Measurements from ENCODE around the gene KRT9. TPM values are rescaled to one million over a fixed set of nuclear protein-coding genes. Genes with fewer than 3 reads are reported as not detected.
A peak's percentile ranks its signal among the peaks of the same experiment; 100 is the strongest.

KRT9 gene
- total and polyA plus RNA-seq, 9 of the 15 experiments (the other 6 are each of a cell fraction or from before 2014, with no cell fraction given): 0.03 TPM; not detected in 8

DNA sequence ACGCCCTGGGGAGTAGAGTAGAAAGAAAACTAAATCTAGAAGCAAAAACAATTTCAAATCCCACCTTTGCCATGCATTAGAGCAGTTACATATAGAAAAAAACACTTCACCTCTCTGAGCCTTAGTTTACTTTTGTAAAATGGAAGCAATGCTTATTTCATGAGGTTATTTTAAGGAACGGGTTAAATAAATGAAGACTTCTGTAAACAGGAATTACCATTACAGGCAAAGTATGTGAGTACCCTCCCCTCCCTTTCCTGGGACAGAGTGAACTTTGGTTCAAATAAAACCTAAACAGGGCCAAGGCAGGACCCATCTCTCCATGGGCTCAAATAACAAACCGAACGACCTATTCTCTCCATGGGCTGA, 48.6 kb downstream of the KRT9 start:
- Histone ChIP-seq H2AFZ (ENCODE audit: low read depth, low read length) (no peak overlapping the region), H3K4me2 (ENCODE audit: insufficient read depth, low read length) (no peak overlapping the region), H3K36me3 (ENCODE audit: control insufficient read depth, insufficient read depth, low read length) (peaks cover 33% of the 10 kb centered on the region; the same call in 1 of the 3 replicates), H4K20me1 (replicated peaks; ENCODE audit: control insufficient read depth, insufficient read depth, low read length) (no peaks in the 10 kb centered on the region; the same call in 1 of the 2 replicates), H3K27me3 (ENCODE audit: control insufficient read depth in 2 of 2, insufficient read depth in 2 of 2, low read length in 2 of 2) (no peaks in the 10 kb centered on the region), H3K79me2 (ENCODE audit: control insufficient read depth, insufficient read depth, low read length) (peaks cover 25% of the 10 kb centered on the region), H3K9me3 (replicated peaks; ENCODE audit: control insufficient read depth, insufficient read depth, low read depth, low read length) (no peaks in the 10 kb centered on the region), H3K9ac (ENCODE audit: insufficient read depth in 1 of 2, low read depth in 2 of 2, low read length in 2 of 2) (no peak overlapping the region), H3K27ac (ENCODE audit: extremely low read depth, low read depth, low read length) (no peak overlapping the region), H3K4me3 (no peak overlapping the region), H3K4me1 (replicated peaks in 1 of 2; ENCODE audit: control insufficient read depth in 2 of 2, insufficient read depth in 2 of 2, low read length in 2 of 2) (peaks cover 36 to 79% of the 10 kb centered on the region in 2 experiments), H3K9me1 (ENCODE audit: control insufficient read depth, insufficient read depth, low read length) (no peaks in the 10 kb centered on the region)
- peak; percentile 26 for FAIRE-seq
- in situ Hi-C loops (cut with MboI) (no loop called here), intact Hi-C loops (cut with micrococcal nuclease) (no loop called here)
- CTCF ChIA-PET (ENCODE audit: low intra/inter-chr PET ratio): no interaction called here
- POLR2A ChIA-PET: no interaction called here
- no peak for DNase-seq (ENCODE audit: extremely low read depth in 1 of 4, low spot score in 3 of 4)
- 64% methylated on average over 4 of the region's 4 CpGs for WGBS (ENCODE audit: insufficient coverage, low coverage, missing lambda C conversion rate)
- ATAC-seq: no peak
- no TSS peak for BruUV-seq (replicated peaks)
- TF ChIP-seq TFAP4 (CRISPR knock-in tag; IDR thresholded peaks at IDR 0.05; ENCODE audit: borderline replicate concordance): no peak
- no peak for TF ChIP-seq IRF2 (CRISPR knock-in tag; IDR thresholded peaks at IDR 0.05)
- peak; percentile 44; the same call in 1 of the 2 replicates for TF ChIP-seq ADNP (tag; IDR thresholded peaks at IDR 0.05)
- TF ChIP-seq SMARCA5 (IDR thresholded peaks at IDR 0.05): 0 out of 2 replicates have a peak, but pooled peaks have one; percentile 9
- TF ChIP-seq CTBP1 (IDR thresholded peaks at IDR 0.05; ENCODE audit: borderline replicate concordance): no peak
- no peak for TF ChIP-seq MCM2 (IDR thresholded peaks at IDR 0.05; ENCODE audit: low read depth)
- TF ChIP-seq RNF219 (CRISPR knock-in tag; IDR thresholded peaks at IDR 0.05): no peak
- no peak for TF ChIP-seq ESRRA (IDR thresholded peaks at IDR 0.05; ENCODE audit: borderline replicate concordance, low read depth)
- TF ChIP-seq E2F5 (CRISPR knock-in tag; IDR thresholded peaks at IDR 0.05): no peak
- 0 out of 2 replicates have a peak, but pooled peaks have one; percentile 4 for TF ChIP-seq NFIC (IDR thresholded peaks at IDR 0.05)
- TF ChIP-seq CHD2 (IDR thresholded peaks at IDR 0.05; ENCODE audit: low read depth, low read length): no peak
- TF ChIP-seq TFAM (CRISPR knock-in tag; conservative IDR thresholded peaks at IDR 0.05): no peak
- no peak for TF ChIP-seq CBFB (CRISPR knock-in tag; IDR thresholded peaks at IDR 0.05)
- no peak for TF ChIP-seq CREM (IDR thresholded peaks at IDR 0.05; ENCODE audit: low read depth)
- no peak for TF ChIP-seq NCOA4 (IDR thresholded peaks at IDR 0.05; ENCODE audit: partially characterized antibody)
- no peak for TF ChIP-seq GATAD2A (IDR thresholded peaks at IDR 0.05)
- no peak for TF ChIP-seq ZNF764 (CRISPR knock-in tag; IDR thresholded peaks at IDR 0.05; ENCODE audit: low read depth)
- TF ChIP-seq, protein P1, sequence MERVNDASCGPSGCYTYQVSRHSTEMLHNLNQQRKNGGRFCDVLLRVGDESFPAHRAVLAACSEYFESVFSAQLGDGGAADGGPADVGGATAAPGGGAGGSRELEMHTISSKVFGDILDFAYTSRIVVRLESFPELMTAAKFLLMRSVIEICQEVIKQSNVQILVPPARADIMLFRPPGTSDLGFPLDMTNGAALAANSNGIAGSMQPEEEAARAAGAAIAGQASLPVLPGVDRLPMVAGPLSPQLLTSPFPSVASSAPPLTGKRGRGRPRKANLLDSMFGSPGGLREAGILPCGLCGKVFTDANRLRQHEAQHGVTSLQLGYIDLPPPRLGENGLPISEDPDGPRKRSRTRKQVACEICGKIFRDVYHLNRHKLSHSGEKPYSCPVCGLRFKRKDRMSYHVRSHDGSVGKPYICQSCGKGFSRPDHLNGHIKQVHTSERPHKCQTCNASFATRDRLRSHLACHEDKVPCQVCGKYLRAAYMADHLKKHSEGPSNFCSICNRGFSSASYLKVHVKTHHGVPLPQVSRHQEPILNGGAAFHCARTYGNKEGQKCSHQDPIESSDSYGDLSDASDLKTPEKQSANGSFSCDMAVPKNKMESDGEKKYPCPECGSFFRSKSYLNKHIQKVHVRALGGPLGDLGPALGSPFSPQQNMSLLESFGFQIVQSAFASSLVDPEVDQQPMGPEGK (CRISPR knock-in tag; IDR thresholded peaks at IDR 0.05; ENCODE audit: borderline replicate concordance): no peak
- no peak for TF ChIP-seq NCOA2 (IDR thresholded peaks at IDR 0.05; ENCODE audit: partially characterized antibody in 2 of 2)
- TF ChIP-seq BRD9 (IDR thresholded peaks at IDR 0.05; ENCODE audit: low read depth, partially characterized antibody): peak; percentile 3
